NT2/D1 (cell line): ENCODE measurements around the gene UBAC2.

Experiments used
- DNase-seq: peaks from one replicate; pipeline ENCODE4 v3.0.0-alpha.2; 2011; ENCODE audit warnings: low read depth, low spot score
- H3K27me3 ChIP-seq: 2 replicates; pipeline ENCODE4 v1.6.0; 2011; ENCODE audit warnings: mild to moderate bottlenecking; ENCODE audit not compliant: insufficient read length, insufficient read depth
- H3K36me3 ChIP-seq: 2 replicates; pipeline ENCODE4 v1.6.1; 2011; ENCODE audit warnings: mild to moderate bottlenecking, low read length, mixed read lengths; ENCODE audit not compliant: insufficient read depth, insufficient read length
- H3K4me1 ChIP-seq: 2 replicates; pipeline ENCODE4 v1.5.1; 2011; ENCODE audit not compliant: insufficient read depth, insufficient read length
- H3K4me3 ChIP-seq: 2 replicates; pipeline ENCODE4 v1.5.1; 2011; ENCODE audit warnings: low read depth; ENCODE audit not compliant: insufficient read length
- H3K9ac ChIP-seq: 2 replicates; pipeline ENCODE4 v1.6.0; 2011; ENCODE audit warnings: low read depth; ENCODE audit not compliant: insufficient read length
- H3K9me3 ChIP-seq: 2 replicates; pipeline ENCODE4 v1.5.1; 2011; ENCODE audit warnings: mild to moderate bottlenecking, low read length; ENCODE audit not compliant: insufficient read depth
- SUZ12 ChIP-seq: IDR thresholded peaks from 2 replicates; pipeline ENCODE4 v1.6.1; 2011; ENCODE audit not compliant: insufficient read length, insufficient read depth; ENCODE audit errors: extremely low read depth
- YY1 ChIP-seq: IDR thresholded peaks from 2 replicates; pipeline ENCODE4 v1.6.1; 2011; ENCODE audit not compliant: insufficient read length, insufficient read depth
- ZNF274 ChIP-seq: IDR thresholded peaks from 2 replicates; pipeline ENCODE4 v1.6.1; 2011; ENCODE audit warnings: mild to moderate bottlenecking, low read depth, low read length

Gene UBAC2

GRCh38 chr13:99293178-99293577 is 92.5 kb downstream of the UBAC2 start:
- Histone ChIP-seq H3K4me3 (no peak overlapping the region), H3K9me3 (no peaks in the 10 kb centered on the region), H3K36me3 (peaks cover 17% of the 10 kb centered on the region), H3K4me1 (no peaks in the 10 kb centered on the region), H3K27me3 (no peaks in the 10 kb centered on the region), H3K9ac (no peak overlapping the region)
- no peak for DNase-seq
- TF ChIP-seq ZNF274 = no peak
- no peak for TF ChIP-seq SUZ12

GRCh38 chr13:99294198-99294597 is 93.5 kb downstream of the UBAC2 start:
- H3K4me3 ChIP-seq = no peak overlapping the region
- no peak overlapping the region for H3K9ac ChIP-seq
- no peak for DNase-seq
- TF ChIP-seq YY1 (no peak), SUZ12 (no peak), ZNF274 (no peak)
- no peaks in the 10 kb centered on the region for H3K27me3 ChIP-seq
- H3K9me3 ChIP-seq = no peaks in the 10 kb centered on the region
- no peaks in the 10 kb centered on the region for H3K4me1 ChIP-seq
- H3K36me3 ChIP-seq = peaks cover 17% of the 10 kb centered on the region

- TF ChIP-seq SUZ12 = no peak
- TF ChIP-seq ZNF274 = no peak
- TF ChIP-seq YY1 = no peak
- Histone ChIP-seq H3K36me3 (peaks cover 16% of the 10 kb centered on the region), H3K4me1 (no peaks in the 10 kb centered on the region)
These were observed 94.3 kb downstream of the UBAC2 start for GRCh38 chr13:99294958-99295357.

GRCh38 chr13:99295488-99296252 is 95.0 kb downstream of the UBAC2 start:
- Histone ChIP-seq H3K4me1 (no peaks in the 10 kb centered on the region), H3K27me3 (no peaks in the 10 kb centered on the region), H3K9me3 (no peaks in the 10 kb centered on the region), H3K9ac (no peak overlapping the region), H3K4me3 (no peak overlapping the region), H3K36me3 (peaks cover 14% of the 10 kb centered on the region)
- DNase-seq = no peak
- TF ChIP-seq ZNF274 (no peak), SUZ12 (no peak)

More at GRCh38 chr13:99294958-99295357, 94.3 kb downstream of the UBAC2 start:
- no peak overlapping the region for H3K4me3 ChIP-seq
- DNase-seq = no peak
- H3K27me3 ChIP-seq = no peaks in the 10 kb centered on the region
- H3K9me3 ChIP-seq = no peaks in the 10 kb centered on the region
- H3K9ac ChIP-seq = no peak overlapping the region

- DNase-seq = no peak
- Histone ChIP-seq H3K36me3 (peaks cover 14% of the 10 kb centered on the region), H3K4me1 (no peaks in the 10 kb centered on the region), H3K9me3 (no peaks in the 10 kb centered on the region), H3K9ac (no peak overlapping the region), H3K27me3 (no peaks in the 10 kb centered on the region), H3K4me3 (no peak overlapping the region)
- TF ChIP-seq YY1 (no peak), SUZ12 (no peak), ZNF274 (no peak)
These were observed 95.7 kb downstream of the UBAC2 start for GRCh38 chr13:99296398-99296797.

- Histone ChIP-seq H3K36me3 (peaks cover 14% of the 10 kb centered on the region), H3K9ac (no peak overlapping the region), H3K4me3 (no peak overlapping the region), H3K9me3 (no peaks in the 10 kb centered on the region), H3K4me1 (no peaks in the 10 kb centered on the region), H3K27me3 (no peaks in the 10 kb centered on the region)
- TF ChIP-seq SUZ12 = no peak
- TF ChIP-seq YY1 = no peak
- no peak for TF ChIP-seq ZNF274
- DNase-seq = no peak
These were observed 96.7 kb downstream of the UBAC2 start for GRCh38 chr13:99297331-99297730.

GRCh38 chr13:99298056-99298455 is 97.4 kb downstream of the UBAC2 start:
- H3K36me3 ChIP-seq = peaks cover 13% of the 10 kb centered on the region

More at GRCh38 chr13:99298056-99298455, 97.4 kb downstream of the UBAC2 start:
- no peak overlapping the region for H3K4me3 ChIP-seq
- TF ChIP-seq SUZ12 = no peak
- no peak for TF ChIP-seq YY1
- TF ChIP-seq ZNF274 = no peak
- DNase-seq = no peak
- no peaks in the 10 kb centered on the region for H3K27me3 ChIP-seq
- no peak overlapping the region for H3K9ac ChIP-seq
- no peaks in the 10 kb centered on the region for H3K4me1 ChIP-seq
- H3K9me3 ChIP-seq = no peaks in the 10 kb centered on the region
